Neural progenitor cell (in vitro differentiated cells): ENCODE measurements around the gene RNU6-8.

Experiments
- CTCF ChIP-seq: fragments of 200-600 bp; sonication (generic); IDR thresholded peaks from 2 replicates; pipeline ENCODE4 v1.5.1; 2017; ENCODE audit warnings: antibody characterized with exemption, mild to moderate bottlenecking
- EZH2 ChIP-seq: fragments of 200-600 bp; sonication (generic); IDR thresholded peaks from 2 replicates; pipeline ENCODE4 v1.6.1; 2017; ENCODE audit warnings: antibody characterized with exemption, mild to moderate bottlenecking, moderate library complexity
- EZH2phosphoT487 ChIP-seq: fragments of 200-600 bp; sonication (generic); IDR thresholded peaks from 2 replicates; pipeline ENCODE4 v1.6.1; 2017; ENCODE audit warnings: antibody characterized with exemption

GRCh38 chr14:32186248-32186647, 16.8 kb downstream of the RNU6-8 start:
- no peak for TF ChIP-seq EZH2
- no peak for TF ChIP-seq CTCF
- TF ChIP-seq EZH2phosphoT487 = no peak
